RWPE1 (cell line): Measurements from ENCODE around the gene SH3GL3.

Source experiments
- CTCF ChIA-PET: fragments of 350-600 bp; sonication (Branson Sonifier 250); formaldehyde crosslinking; extraction: SDS; loops from one replicate; lab custom pipeline; 2021; lab: Yijun Ruan, JAX
- POLR2A ChIA-PET: fragments of 400-600 bp; formaldehyde crosslinking; extraction: SDS; loops from one replicate; lab custom pipeline; 2020; ENCODE audit warnings: antibody characterized with exemption; ENCODE audit not compliant: low non-redundant PET; lab: Yijun Ruan, JAX
- DNase-seq: peaks from one replicate; pipeline ENCODE4 v3.0.0; 2012; ENCODE audit warnings: low spot score
- H3K27ac ChIP-seq: fragments of 450-650 bp; 2 replicates; pipeline ENCODE4 v1.5.1; 2017
- TF ChIP-seq, protein P1 (sequence below): fragments of 450-650 bp; conservative IDR thresholded peaks from 2 replicates; pipeline ENCODE4 v1.5.1; 2017; ENCODE audit warnings: low read depth, mild to moderate bottlenecking

The SH3GL3 gene

GRCh38 chr15:83476708-83477107 is 29.6 kb downstream of the SH3GL3 start:
- no peak overlapping the region for H3K27ac ChIP-seq
- TF ChIP-seq, protein P1, sequence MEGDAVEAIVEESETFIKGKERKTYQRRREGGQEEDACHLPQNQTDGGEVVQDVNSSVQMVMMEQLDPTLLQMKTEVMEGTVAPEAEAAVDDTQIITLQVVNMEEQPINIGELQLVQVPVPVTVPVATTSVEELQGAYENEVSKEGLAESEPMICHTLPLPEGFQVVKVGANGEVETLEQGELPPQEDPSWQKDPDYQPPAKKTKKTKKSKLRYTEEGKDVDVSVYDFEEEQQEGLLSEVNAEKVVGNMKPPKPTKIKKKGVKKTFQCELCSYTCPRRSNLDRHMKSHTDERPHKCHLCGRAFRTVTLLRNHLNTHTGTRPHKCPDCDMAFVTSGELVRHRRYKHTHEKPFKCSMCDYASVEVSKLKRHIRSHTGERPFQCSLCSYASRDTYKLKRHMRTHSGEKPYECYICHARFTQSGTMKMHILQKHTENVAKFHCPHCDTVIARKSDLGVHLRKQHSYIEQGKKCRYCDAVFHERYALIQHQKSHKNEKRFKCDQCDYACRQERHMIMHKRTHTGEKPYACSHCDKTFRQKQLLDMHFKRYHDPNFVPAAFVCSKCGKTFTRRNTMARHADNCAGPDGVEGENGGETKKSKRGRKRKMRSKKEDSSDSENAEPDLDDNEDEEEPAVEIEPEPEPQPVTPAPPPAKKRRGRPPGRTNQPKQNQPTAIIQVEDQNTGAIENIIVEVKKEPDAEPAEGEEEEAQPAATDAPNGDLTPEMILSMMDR = no peak
- CTCF ChIA-PET = no interaction called here
- no peak for DNase-seq
- POLR2A ChIA-PET = no interaction called here

DNA sequence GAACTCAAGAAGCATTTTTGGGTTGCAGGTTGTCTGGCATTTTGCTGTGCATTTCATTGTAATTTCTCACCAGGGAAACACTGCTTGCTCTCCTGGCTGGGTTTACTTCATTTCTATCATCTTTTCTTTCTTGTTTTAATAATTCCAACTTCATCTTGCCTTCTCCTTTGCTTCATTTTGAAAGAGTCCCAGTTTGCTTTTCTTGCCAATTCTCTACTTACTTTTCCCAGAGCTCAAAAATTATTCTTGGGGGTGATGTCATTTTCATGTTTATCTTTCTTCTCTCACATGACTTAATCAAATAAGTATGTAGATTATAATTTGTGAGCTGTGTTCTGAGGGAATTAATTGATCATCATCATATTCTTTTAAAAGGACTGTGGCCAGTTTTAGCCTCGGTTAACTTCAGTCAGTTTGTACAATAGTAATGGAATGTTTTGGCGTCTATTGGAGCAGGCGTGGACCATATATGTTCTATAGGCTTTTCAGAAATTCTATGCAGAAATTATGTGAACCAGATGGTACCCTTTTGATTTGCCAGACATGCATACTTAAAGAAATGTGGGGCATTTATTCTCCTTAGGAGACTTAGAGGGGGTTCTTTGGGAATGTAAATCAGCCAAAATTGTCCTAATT is 30.1 kb downstream of the SH3GL3 start:
- TF ChIP-seq, protein P1 = no peak
- CTCF ChIA-PET = no interaction called here
- no peak overlapping the region for H3K27ac ChIP-seq

GRCh38 chr15:83477808-83478537 is 30.8 kb downstream of the SH3GL3 start:
- no peak for DNase-seq
- H3K27ac ChIP-seq = no peak overlapping the region
- TF ChIP-seq, protein P1 = no peak
- ChIA-PET POLR2A (no interaction called here), CTCF (no interaction called here)

More for the DNA sequence above, 30.1 kb downstream of the SH3GL3 start:
- POLR2A ChIA-PET = no interaction called here
- DNase-seq = no peak

DNA sequence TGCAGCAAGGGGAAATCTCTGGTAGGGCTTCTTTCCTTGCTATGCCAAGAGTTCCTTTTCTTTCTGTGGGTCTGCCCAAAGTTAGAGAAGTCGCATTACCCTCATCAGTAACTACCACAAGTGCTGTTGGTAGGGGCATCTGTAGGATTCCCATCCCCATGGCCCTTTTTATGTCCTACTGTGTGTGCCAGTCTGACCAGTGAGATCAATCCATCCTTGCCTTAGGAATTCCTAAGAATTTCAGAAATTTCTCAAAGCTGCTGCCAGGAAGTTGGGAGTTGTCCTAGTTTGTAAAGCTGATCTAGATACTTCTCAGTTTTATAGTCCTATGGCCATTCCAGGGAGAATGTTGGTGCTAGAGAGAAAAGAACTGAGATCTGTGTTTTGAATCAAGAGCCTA is 36.5 kb downstream of the SH3GL3 start:
- CTCF ChIA-PET = interaction anchor here (0.7 kb wide), 1 partner anchor 612 kb away, joined by 3 read pairs; no protein-coding TSS in a partner anchor
- H3K27ac ChIP-seq = no peak overlapping the region
- TF ChIP-seq, protein P1 = no peak
- POLR2A ChIA-PET = no interaction called here
- no peak for DNase-seq

GRCh38 chr15:83484636-83485035 is 37.5 kb downstream of the SH3GL3 start:
- DNase-seq = no peak
- ChIA-PET CTCF (no interaction called here), POLR2A (no interaction called here)
- TF ChIP-seq, protein P1 = no peak
- no peak overlapping the region for H3K27ac ChIP-seq

- TF ChIP-seq, protein P1 = no peak
- H3K27ac ChIP-seq = no peak overlapping the region
- ChIA-PET POLR2A (no interaction called here), CTCF (no interaction called here)
- DNase-seq = no peak
These were observed 39.2 kb downstream of the SH3GL3 start for GRCh38 chr15:83486363-83486762.
